CD14-positive monocyte (primary cell): ENCODE measurements around the gene CDCA4. TPM values are rescaled to one million over a fixed set of nuclear protein-coding genes. Genes with fewer than 3 reads are reported as not detected.
A peak's percentile ranks its signal among the peaks of the same experiment; 100 is the strongest.

Experiments used
- DNase-seq, 3 donors: peaks; one replicate each; pipeline ENCODE4 v3.0.0-alpha.2; 2011 to 2022
- H2AFZ ChIP-seq: 2 replicates; pipeline ENCODE4 v1.6.0; 2012; ENCODE audit warnings: mild to moderate bottlenecking, low read depth, low read length, inconsistent platforms; ENCODE audit not compliant: insufficient read depth, poor library complexity, severe bottlenecking
- H3K27ac ChIP-seq, 2 donors: 1 replicate in 1 of 2; 2 replicates in 1 of 2; pipeline ENCODE4 v1.5.1; 2012 to 2013; ENCODE audit warnings: low read length in 2 of 2, control low read depth in 1 of 2, inconsistent platforms in 1 of 2, low read depth in 1 of 2, mild to moderate bottlenecking in 1 of 2
- H3K27me3 ChIP-seq, 2 donors: one replicate each; pipeline versions ENCODE4 v1.6.0 to v1.6.1; 2011 to 2013; ENCODE audit warnings: low read length in 2 of 2; ENCODE audit not compliant: control insufficient read depth in 2 of 2, insufficient read depth in 2 of 2
- H3K36me3 ChIP-seq, 2 donors: replicated peaks in 1 of 2; 1 replicate in 1 of 2; 2 replicates in 1 of 2; pipeline versions ENCODE4 v1.5.1 to v1.6.1; 2012 to 2013; ENCODE audit warnings: low read length in 2 of 2, control low read depth in 1 of 2, inconsistent platforms in 1 of 2, mild to moderate bottlenecking in 1 of 2; ENCODE audit not compliant: insufficient read depth in 2 of 2, control insufficient read depth in 1 of 2
- H3K4me1 ChIP-seq, 2 donors: 1 replicate in 1 of 2; 2 replicates in 1 of 2; pipeline versions ENCODE4 v1.5.1 to v1.6.1; 2012 to 2013; ENCODE audit warnings: low read length in 2 of 2, control low read depth in 1 of 2, inconsistent platforms in 1 of 2, mild to moderate bottlenecking in 1 of 2, moderate library complexity in 1 of 2; ENCODE audit not compliant: insufficient read depth in 2 of 2, control insufficient read depth in 1 of 2
- H3K4me2 ChIP-seq: replicated peaks from 2 replicates; pipeline ENCODE3; 2012; ENCODE audit warnings: low read length, moderate library complexity, mild to moderate bottlenecking; ENCODE audit not compliant: poor library complexity, severe bottlenecking; ENCODE audit errors: extremely low read depth
- H3K4me3 ChIP-seq, 3 experiments: fragments of 200-600 bp in 1 of 3; sonication (generic) in 1 of 3; replicated peaks in 1 of 3; 1 replicate in 2 of 3; 2 replicates in 1 of 3; pipeline ENCODE4 v1.5.1; 2011 to 2013; ENCODE audit warnings: low read length in 3 of 3, mild to moderate bottlenecking in 3 of 3, control low read depth in 2 of 3, low read depth in 2 of 3, inconsistent platforms in 1 of 3, moderate library complexity in 1 of 3
- H3K79me2 ChIP-seq: 2 replicates; pipeline ENCODE4 v1.6.0; 2012; ENCODE audit warnings: mild to moderate bottlenecking, control low read depth, inconsistent platforms, low read length, moderate library complexity; ENCODE audit not compliant: insufficient read depth
- H3K9ac ChIP-seq: 2 replicates; pipeline ENCODE4 v1.6.0; 2017; ENCODE audit warnings: low read length, mild to moderate bottlenecking; ENCODE audit not compliant: insufficient read depth, poor library complexity, severe bottlenecking
- H3K9me3 ChIP-seq, 2 donors: replicated peaks in 1 of 2; 1 replicate in 1 of 2; 2 replicates in 1 of 2; pipeline versions ENCODE4 v1.5.1 to v1.6.1; 2012 to 2013; ENCODE audit warnings: low read length in 2 of 2, control low read depth in 1 of 2; ENCODE audit not compliant: control insufficient read depth in 1 of 2, insufficient read depth in 1 of 2
- H4K20me1 ChIP-seq: 2 replicates; pipeline ENCODE4 v1.6.0; 2012; ENCODE audit warnings: mild to moderate bottlenecking, low read length, control low read depth, moderate library complexity; ENCODE audit not compliant: insufficient read depth
- H3K27ac Mint-ChIP-seq, 7 donors: one replicate each; pipeline ENCODE4 v1.8.0; 2020; ENCODE audit warnings: mild to moderate bottlenecking in 7 of 7, mixed read lengths in 7 of 7, moderate library complexity in 6 of 7, inconsistent platforms in 2 of 7
- H3K27me3 Mint-ChIP-seq, 3 donors: one replicate each; pipeline ENCODE4 v1.8.0; 2021 to 2022; ENCODE audit warnings: low read depth in 3 of 3, mild to moderate bottlenecking in 3 of 3, mixed read lengths in 3 of 3, moderate library complexity in 3 of 3, inconsistent platforms in 1 of 3
- H3K36me3 Mint-ChIP-seq, 2 donors: one replicate each; pipeline ENCODE4 v1.8.0; 2020; ENCODE audit warnings: mixed read lengths in 2 of 2, inconsistent platforms in 1 of 2, mild to moderate bottlenecking in 1 of 2
- H3K4me1 Mint-ChIP-seq: one replicate; pipeline ENCODE4 v1.8.0; 2020; ENCODE audit warnings: mild to moderate bottlenecking, mixed read lengths
- H3K4me3 Mint-ChIP-seq, 2 donors: one replicate each; pipeline ENCODE4 v1.8.0; 2020; ENCODE audit warnings: mild to moderate bottlenecking in 2 of 2, mixed read lengths in 2 of 2, moderate library complexity in 1 of 2
- H3K9me3 Mint-ChIP-seq, 7 donors: one replicate each; pipeline ENCODE4 v1.8.0; 2020 to 2022; ENCODE audit warnings: mixed read lengths in 7 of 7, mild to moderate bottlenecking in 6 of 7, moderate library complexity in 6 of 7, inconsistent platforms in 2 of 7
- CTCF ChIP-seq: fragments of 200-600 bp; IDR thresholded peaks from one replicate; pipeline ENCODE4 v1.8.0; 2022; ENCODE audit warnings: antibody characterized with exemption, mild to moderate bottlenecking
- WGBS: methylation state at CpG from one replicate; pipeline ENCODE4 v1.1.5; 2013; ENCODE audit warnings: missing lambda C conversion rate; ENCODE audit not compliant: insufficient coverage; 5-methylcytosine and 5-hydroxymethylcytosine counted together
- intact Hi-C, 2 donors: fragments of 100-400 bp; cut with micrococcal nuclease; formaldehyde crosslinking; loops; one replicate each; pipeline versions ENCODE4 v1.15.0 to v1.15.1; 2023
- polyA plus RNA-seq, 3 donors: library from polyadenylated mRNA; depleted of rRNA in 1 of 3; unstranded in 2 of 3; stranded (reverse) in 1 of 3; fragments of 300-500 nt in 2 of 3; fragments of >200 nt in 1 of 3; fragmentation: Illumina TruSeq in 2 of 3; gene quantifications; 1 replicate in 2 of 3; 2 replicates in 1 of 3; pipeline ENCODE4 v1.2.3, GENCODE V29; 2012 to 2021

Gene CDCA4
- polyA plus RNA-seq, 3 donors = 8.6 to 12.0 (median 11.6) TPM

- Histone ChIP-seq H3K4me3 (peak overlapping the region in 1 of 3 experiments; percentile 14), H3K36me3 (peaks cover 25 to 34% of the 10 kb centered on the region in 2 donors), H2AFZ (no peak overlapping the region), H4K20me1 (peaks cover 47% of the 10 kb centered on the region), H3K9ac (no peak overlapping the region), H3K27ac (peak overlapping the region; percentile 21 to 38), H3K4me2 (peak overlapping the region; percentile 50), H3K4me1 (peaks cover 32 to 38% of the 10 kb centered on the region in 2 donors), H3K9me3 (no peaks in the 10 kb centered on the region), H3K27me3 (no peaks in the 10 kb centered on the region), H3K79me2 (peaks cover 13% of the 10 kb centered on the region)
- Mint-ChIP-seq H3K27ac (peak overlapping the region in 5 of 7 donors; percentile 19 to 77 (median 25)), H3K4me3 (peak overlapping the region in 1 of 2 donors; percentile 51), H3K27me3 (peaks cover 0 to 6% (median 2%) of the 10 kb centered on the region in 3 donors), H3K9me3 (peaks cover 0 to 2% (median 0%) of the 10 kb centered on the region in 7 donors), H3K36me3 (peaks cover 21 to 32% of the 10 kb centered on the region in 2 donors), H3K4me1 (peaks cover 24% of the 10 kb centered on the region)
- DNase-seq = peak; percentile 90 to 94 (median 91)
- WGBS = 9% methylated on average over 36 of the region's 42 CpGs
- peak; percentile 100 for TF ChIP-seq CTCF
- intact Hi-C loops = loop anchor here (1.0 to 5.0 kb wide), 4 partner anchors 26 to 70 kb away; no protein-coding TSS in a partner anchor
Measured at GRCh38 chr14:105045710-105046326, 24.9 kb upstream of the CDCA4 start.

- Histone ChIP-seq H3K4me2 (no peak overlapping the region), H3K36me3 (peaks cover 5 to 12% of the 10 kb centered on the region in 2 donors), H3K27me3 (no peaks in the 10 kb centered on the region), H3K4me1 (peaks cover 32 to 38% of the 10 kb centered on the region in 2 donors), H3K4me3 (no peak overlapping the region), H3K9ac (no peak overlapping the region), H3K79me2 (no peaks in the 10 kb centered on the region), H3K9me3 (no peaks in the 10 kb centered on the region), H4K20me1 (peaks cover 26% of the 10 kb centered on the region), H2AFZ (no peak overlapping the region), H3K27ac (peak overlapping the region in 1 of 2 donors; percentile 26)
- TF ChIP-seq CTCF = no peak
- peaks cover 1 to 6% (median 5%) of the 10 kb centered on the region in 3 donors for H3K27me3 Mint-ChIP-seq
- peaks cover 0 to 2% (median 0%) of the 10 kb centered on the region in 7 donors for H3K9me3 Mint-ChIP-seq
- WGBS = 41% methylated on average over 3 of the region's 7 CpGs
- H3K36me3 Mint-ChIP-seq = peaks cover 4 to 10% of the 10 kb centered on the region in 2 donors
- peak overlapping the region in 1 of 2 donors; percentile 56 for H3K4me3 Mint-ChIP-seq
- peaks cover 24% of the 10 kb centered on the region for H3K4me1 Mint-ChIP-seq
- intact Hi-C loops = no loop called here
- peak in 2 of 3 donors; percentile 51 to 62 for DNase-seq
- H3K27ac Mint-ChIP-seq = peak overlapping the region in 5 of 7 donors; percentile 2 to 77 (median 54)
Measured at GRCh38 chr14:105043641-105044040, 22.8 kb upstream of the CDCA4 start.
